Glutamatergic neuron (in vitro differentiated cells): Measurements from ENCODE around the gene HAS3. TPM values are rescaled to one million over a fixed set of nuclear protein-coding genes. Genes with fewer than 3 reads are reported as not detected.

Experiments
- DNase-seq: peaks from one replicate; pipeline ENCODE4 v3.0.0; 2022
- H3K27ac Mint-ChIP-seq: one replicate; pipeline ENCODE4 v1.8.0; 2020; ENCODE audit warnings: mild to moderate bottlenecking, mixed read lengths, inconsistent platforms; ENCODE audit not compliant: unreplicated experiment
- H3K27me3 Mint-ChIP-seq: one replicate; pipeline ENCODE4 v1.8.0; 2020; ENCODE audit warnings: mild to moderate bottlenecking, moderate library complexity, mixed read lengths, inconsistent platforms; ENCODE audit not compliant: unreplicated experiment
- H3K36me3 Mint-ChIP-seq: one replicate; pipeline ENCODE4 v1.8.0; 2020; ENCODE audit warnings: mild to moderate bottlenecking, mixed read lengths, inconsistent platforms; ENCODE audit not compliant: unreplicated experiment
- H3K4me1 Mint-ChIP-seq: one replicate; pipeline ENCODE4 v1.8.0; 2020; ENCODE audit warnings: mild to moderate bottlenecking, low read depth, mixed read lengths, inconsistent platforms; ENCODE audit not compliant: unreplicated experiment
- H3K4me3 Mint-ChIP-seq: one replicate; pipeline ENCODE4 v1.8.0; 2020; ENCODE audit warnings: mild to moderate bottlenecking, mixed read lengths, inconsistent platforms; ENCODE audit not compliant: unreplicated experiment
- H3K9me3 Mint-ChIP-seq: one replicate; pipeline ENCODE4 v1.8.0; 2020; ENCODE audit warnings: mild to moderate bottlenecking, moderate library complexity, mixed read lengths, inconsistent platforms; ENCODE audit not compliant: unreplicated experiment
- CTCF ChIP-seq: fragments of 200-600 bp; sonication (generic); IDR thresholded peaks from one replicate; pipeline ENCODE4 v1.5.0; 2021; ENCODE audit not compliant: partially characterized antibody, unreplicated experiment
- total RNA-seq: library from RNA; stranded (reverse); fragmentation: NEBNext Ultra II Directional; extraction: Animal tissue kit (Norgen Biotek cat#: 25700); gene quantifications from one replicate; pipeline ENCODE4 v1.2.1, GENCODE V29; 2021; ENCODE audit not compliant: unreplicated experiment

HAS3 gene
- total RNA-seq, 1 donor from 2014 or later, result 0.42 TPM

GRCh38 chr16:69107316-69107962 is 2.0 kb downstream of the HAS3 start:
- Mint-ChIP-seq H3K27me3 (peaks cover 14% of the 10 kb centered on the region), H3K4me1 (peaks cover 6% of the 10 kb centered on the region), H3K4me3 (peak overlapping the region; percentile 84), H3K27ac (no peak overlapping the region), H3K36me3 (no peaks in the 10 kb centered on the region), H3K9me3 (peaks cover 3% of the 10 kb centered on the region)
- TF ChIP-seq CTCF, result no peak
- DNase-seq, result peak; percentile 54

- peaks cover 6% of the 10 kb centered on the region for H3K4me1 Mint-ChIP-seq
- H3K9me3 Mint-ChIP-seq, result peaks cover 3% of the 10 kb centered on the region
- DNase-seq, result no peak
- no peak overlapping the region for H3K27ac Mint-ChIP-seq
- H3K27me3 Mint-ChIP-seq, result peaks cover 14% of the 10 kb centered on the region
- no peaks in the 10 kb centered on the region for H3K36me3 Mint-ChIP-seq
- peak overlapping the region; percentile 66 for H3K4me3 Mint-ChIP-seq
- TF ChIP-seq CTCF, result no peak
Measured at GRCh38 chr16:69108064-69108904, 2.8 kb downstream of the HAS3 start.

GRCh38 chr16:69108905-69109252 is 3.4 kb downstream of the HAS3 start:
- DNase-seq, result no peak
- TF ChIP-seq CTCF, result no peak
- H3K9me3 Mint-ChIP-seq, result peaks cover 3% of the 10 kb centered on the region
- peaks cover 6% of the 10 kb centered on the region for H3K4me1 Mint-ChIP-seq
- H3K27ac Mint-ChIP-seq, result no peak overlapping the region
- no peaks in the 10 kb centered on the region for H3K36me3 Mint-ChIP-seq
- H3K4me3 Mint-ChIP-seq, result no peak overlapping the region
- H3K27me3 Mint-ChIP-seq, result peaks cover 14% of the 10 kb centered on the region

GRCh38 chr16:69109486-69110270 is 4.2 kb downstream of the HAS3 start:
- Mint-ChIP-seq H3K4me1 (peaks cover 6% of the 10 kb centered on the region), H3K9me3 (peaks cover 3% of the 10 kb centered on the region), H3K27ac (no peak overlapping the region), H3K27me3 (peaks cover 14% of the 10 kb centered on the region), H3K4me3 (no peak overlapping the region), H3K36me3 (peaks cover 2% of the 10 kb centered on the region)
- DNase-seq, result no peak
- no peak for TF ChIP-seq CTCF
